GM12872 (cell line): ENCODE results near the gene CHRM2.

ENCODE experiments used
- TF ChIP-seq, protein P1 (sequence below): IDR thresholded peaks from 3 replicates; pipeline ENCODE4 v1.5.1; 2011; ENCODE audit warnings: low read depth, mild to moderate bottlenecking, low read length, moderate library complexity; ENCODE audit not compliant: insufficient read depth

Gene CHRM2

DNA sequence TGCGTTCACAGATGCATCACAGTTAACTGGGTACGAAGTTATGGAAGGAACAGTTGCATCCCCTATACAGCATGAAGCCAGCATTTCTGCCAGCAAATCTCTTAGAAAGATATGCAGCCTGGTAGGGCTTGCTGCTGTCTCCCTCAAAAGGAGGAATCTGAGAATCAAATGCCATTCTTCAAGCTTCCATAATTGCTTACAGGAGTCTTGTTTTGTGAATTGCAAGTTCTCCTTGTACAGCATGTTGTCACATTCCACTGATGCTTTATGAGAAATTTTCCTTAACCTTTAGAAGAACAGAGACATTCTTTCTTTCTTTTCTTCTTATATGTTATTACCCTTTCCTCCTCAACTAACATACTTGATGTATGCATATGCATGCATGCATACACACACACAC, 134.6 kb downstream of the CHRM2 start:
- TF ChIP-seq, protein P1, sequence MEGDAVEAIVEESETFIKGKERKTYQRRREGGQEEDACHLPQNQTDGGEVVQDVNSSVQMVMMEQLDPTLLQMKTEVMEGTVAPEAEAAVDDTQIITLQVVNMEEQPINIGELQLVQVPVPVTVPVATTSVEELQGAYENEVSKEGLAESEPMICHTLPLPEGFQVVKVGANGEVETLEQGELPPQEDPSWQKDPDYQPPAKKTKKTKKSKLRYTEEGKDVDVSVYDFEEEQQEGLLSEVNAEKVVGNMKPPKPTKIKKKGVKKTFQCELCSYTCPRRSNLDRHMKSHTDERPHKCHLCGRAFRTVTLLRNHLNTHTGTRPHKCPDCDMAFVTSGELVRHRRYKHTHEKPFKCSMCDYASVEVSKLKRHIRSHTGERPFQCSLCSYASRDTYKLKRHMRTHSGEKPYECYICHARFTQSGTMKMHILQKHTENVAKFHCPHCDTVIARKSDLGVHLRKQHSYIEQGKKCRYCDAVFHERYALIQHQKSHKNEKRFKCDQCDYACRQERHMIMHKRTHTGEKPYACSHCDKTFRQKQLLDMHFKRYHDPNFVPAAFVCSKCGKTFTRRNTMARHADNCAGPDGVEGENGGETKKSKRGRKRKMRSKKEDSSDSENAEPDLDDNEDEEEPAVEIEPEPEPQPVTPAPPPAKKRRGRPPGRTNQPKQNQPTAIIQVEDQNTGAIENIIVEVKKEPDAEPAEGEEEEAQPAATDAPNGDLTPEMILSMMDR = no peak

DNA sequence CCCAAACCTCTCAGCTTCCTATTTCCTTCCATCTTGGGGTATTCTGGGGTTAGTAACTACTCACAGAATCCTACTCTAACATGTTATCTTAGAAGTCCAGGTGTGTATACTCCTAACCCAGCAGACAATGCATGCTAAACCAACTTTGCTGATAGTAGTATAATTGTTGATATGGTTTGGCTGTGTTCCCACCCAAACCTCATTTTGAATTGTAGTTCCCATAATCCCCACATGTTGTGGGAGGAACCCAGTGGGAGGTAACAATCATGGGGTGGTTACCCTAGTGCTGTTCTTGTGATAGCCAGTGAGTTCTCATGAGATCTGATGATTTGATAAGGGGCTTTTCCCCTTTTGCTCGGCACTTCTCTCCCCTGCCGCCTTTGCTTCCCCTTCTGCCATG, 135.1 kb downstream of the CHRM2 start:
- TF ChIP-seq, protein P1 = no peak

DNA sequence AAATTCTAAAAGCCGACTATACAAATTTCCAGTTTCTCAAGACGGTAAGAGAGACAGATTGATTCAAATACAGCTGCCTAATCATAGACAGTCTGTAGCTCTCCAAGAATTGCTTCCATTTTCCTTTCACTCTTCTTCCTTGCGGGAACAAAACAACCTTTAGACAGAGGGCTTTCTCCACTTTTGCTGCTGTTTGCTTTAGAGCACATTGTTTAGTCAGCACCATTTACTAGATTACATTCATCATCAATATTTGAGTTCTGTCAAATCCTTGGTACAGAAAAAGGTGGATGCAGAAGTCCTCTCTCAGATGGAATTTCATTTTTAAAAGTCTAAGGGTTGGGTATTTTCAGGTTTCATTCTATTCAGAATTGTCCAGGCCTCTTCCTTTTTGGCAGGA, 137.4 kb downstream of the CHRM2 start:
- TF ChIP-seq, protein P1 = no peak

DNA sequence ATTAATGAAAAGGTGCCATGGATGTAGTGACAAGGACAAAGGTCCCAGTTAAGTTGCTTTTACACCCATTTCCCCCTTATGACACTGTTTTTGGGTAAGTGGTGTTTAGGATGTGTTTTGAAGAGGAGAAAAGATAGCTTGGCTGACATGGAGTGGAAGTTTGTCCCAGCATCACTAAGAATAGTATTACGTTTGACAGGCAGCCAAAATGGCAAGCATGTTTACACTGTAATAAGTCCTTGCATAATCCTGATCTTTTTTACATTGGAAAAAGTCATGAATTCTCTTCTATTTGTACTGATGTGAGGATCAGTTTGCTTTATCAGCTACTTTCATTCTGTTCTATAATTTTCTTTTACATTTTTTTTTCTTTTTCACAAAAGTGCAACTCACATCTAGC, 137.8 kb downstream of the CHRM2 start:
- TF ChIP-seq, protein P1 = no peak

DNA sequence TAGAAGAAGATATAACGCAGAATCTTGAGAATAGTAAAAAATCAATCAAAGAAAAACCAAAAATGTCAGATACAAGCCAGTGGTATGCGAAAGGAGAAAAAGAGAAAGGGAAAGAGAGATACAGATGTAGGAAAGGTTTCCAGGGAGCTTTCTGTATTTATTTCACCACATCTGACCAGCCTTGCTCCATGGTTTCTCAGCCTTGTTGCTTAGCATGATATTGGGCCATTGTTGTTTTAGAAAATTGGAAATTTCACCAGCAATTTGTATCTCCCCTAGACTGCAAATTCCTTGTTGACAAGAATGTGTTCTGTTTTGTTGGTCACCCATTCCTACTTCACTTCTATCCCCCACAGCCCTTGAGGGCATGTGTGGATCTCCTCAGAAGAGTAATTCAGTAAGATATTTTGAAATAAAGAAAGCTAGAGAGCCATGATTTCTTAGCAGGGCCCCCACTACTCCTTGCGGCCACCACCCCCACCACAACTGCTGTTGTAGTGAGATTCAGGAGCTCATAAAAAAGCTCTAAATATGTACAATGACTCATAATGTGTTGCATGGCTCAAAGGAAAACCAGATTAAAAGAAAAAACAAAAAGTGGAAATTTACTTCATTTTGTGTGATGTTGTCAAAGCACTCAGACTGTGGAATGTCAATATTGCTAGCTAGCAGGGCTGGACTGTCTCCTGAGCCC, 138.7 kb downstream of the CHRM2 start:
- TF ChIP-seq, protein P1 = no peak

DNA sequence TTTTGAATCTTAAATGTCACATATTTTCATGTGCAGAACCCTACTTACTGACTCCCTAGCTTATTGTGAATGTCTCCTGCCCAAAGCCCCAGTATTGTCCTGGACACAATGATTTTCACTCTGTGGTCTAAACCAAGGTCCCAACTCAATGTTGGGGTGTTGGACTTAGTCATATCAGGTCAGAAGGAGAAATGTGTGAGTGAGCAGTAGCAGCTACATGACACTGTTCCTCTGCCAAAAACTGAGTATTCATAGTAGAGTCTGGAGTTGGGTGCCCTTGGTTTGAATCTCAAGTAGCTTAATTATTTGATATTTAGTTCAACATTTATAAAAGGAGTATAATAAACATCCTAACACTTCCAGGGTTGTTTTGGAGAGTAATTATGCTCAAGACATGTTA, 141.0 kb downstream of the CHRM2 start:
- TF ChIP-seq, protein P1 = no peak

DNA sequence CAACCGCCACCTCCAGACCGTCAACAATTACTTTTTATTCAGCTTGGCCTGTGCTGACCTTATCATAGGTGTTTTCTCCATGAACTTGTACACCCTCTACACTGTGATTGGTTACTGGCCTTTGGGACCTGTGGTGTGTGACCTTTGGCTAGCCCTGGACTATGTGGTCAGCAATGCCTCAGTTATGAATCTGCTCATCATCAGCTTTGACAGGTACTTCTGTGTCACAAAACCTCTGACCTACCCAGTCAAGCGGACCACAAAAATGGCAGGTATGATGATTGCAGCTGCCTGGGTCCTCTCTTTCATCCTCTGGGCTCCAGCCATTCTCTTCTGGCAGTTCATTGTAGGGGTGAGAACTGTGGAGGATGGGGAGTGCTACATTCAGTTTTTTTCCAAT, 146.6 kb downstream of the CHRM2 start:
- TF ChIP-seq, protein P1 = no peak
